NCI-H1105 (cell line): ENCODE data around the gene IQSEC1.

Source experiments
- DNase-seq: peaks from one replicate; lab custom pipeline; 2025; lab: John Stamatoyannopoulos, UW

Gene IQSEC1

DNA sequence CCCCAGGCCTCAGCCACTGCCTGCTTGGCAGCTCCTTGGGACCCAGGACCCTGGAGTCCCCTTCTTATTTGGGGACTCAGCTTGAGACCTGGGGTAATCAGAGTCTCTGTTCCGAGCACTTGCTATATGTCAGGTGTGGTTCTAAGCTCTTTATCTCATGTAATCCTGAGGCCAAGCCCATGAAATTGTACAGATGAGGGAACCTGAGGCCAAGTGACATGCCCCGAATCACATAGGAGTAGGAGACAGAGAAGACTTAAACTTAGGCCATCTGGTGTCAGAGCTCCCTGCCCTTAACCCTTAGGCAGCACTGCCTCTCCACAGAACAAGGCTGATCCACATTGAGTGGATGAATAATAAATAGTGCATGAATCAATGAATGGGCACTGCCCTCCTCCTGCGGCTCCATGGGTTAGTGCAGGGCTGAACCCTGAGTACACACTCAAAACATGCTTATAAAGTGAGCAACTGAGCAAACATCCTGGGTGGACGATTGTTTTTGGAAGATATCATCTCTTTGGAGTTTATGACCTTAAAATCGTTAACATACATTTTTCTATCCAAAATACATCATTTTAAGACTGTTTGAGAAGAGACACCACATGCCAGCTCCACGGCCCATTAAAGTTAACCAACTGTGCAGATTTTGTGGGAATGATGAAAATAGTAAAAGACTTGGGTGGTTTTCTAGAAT lies 33.2 kb upstream of the IQSEC1 start:
- no peak for DNase-seq

DNA sequence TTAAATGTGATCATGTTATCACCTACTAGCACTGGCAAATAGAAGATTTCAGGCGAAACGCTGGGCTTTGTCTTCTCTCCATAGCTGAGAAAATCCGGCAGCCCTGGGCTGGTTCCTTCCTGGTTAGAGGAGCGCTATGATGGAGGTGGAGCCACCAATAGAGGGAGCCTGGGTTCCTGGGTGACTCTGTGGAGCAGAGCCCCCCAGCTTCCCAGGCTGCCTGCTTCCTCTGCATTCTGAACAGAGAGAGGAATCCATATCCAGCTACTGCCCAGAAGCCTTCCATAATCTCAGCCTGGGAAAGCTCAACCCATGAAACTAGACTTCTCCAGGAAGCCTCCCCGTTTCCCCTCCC lies 32.6 kb upstream of the IQSEC1 start:
- DNase-seq, result no peak

DNA sequence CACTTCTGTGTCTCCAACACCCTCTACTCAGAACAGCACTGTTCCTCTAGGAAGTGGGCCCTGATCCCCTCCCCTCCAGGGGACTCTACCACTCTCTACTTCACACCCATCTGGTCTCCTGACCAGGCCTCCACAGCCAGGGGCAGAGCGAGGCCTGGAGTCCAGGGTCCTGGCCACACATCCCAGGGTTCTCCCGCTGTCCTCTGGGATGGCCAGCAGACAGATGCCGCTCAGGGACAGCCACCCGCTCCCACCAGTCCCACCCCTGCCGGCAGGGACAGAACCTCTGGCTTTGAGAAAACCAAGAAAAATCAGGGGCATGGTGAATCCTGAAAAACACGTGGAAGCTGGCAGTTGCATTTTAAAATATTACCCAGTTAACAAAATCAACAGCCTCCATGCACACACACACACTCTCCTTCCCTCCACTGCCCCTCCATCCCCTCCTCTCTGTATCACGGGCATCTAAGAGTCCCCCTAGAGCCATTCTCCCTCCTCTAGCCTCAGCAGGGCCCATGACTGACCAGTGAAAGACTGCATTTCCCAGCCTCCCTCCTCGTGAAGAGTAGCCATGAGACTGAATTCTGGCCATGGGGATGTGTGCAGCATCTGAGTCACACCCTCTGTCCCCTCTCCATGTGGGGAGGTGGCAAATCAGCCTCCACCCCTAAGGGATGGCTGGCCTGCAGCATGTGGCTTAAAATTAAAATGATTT lies 32.1 kb upstream of the IQSEC1 start:
- no peak for DNase-seq

DNA sequence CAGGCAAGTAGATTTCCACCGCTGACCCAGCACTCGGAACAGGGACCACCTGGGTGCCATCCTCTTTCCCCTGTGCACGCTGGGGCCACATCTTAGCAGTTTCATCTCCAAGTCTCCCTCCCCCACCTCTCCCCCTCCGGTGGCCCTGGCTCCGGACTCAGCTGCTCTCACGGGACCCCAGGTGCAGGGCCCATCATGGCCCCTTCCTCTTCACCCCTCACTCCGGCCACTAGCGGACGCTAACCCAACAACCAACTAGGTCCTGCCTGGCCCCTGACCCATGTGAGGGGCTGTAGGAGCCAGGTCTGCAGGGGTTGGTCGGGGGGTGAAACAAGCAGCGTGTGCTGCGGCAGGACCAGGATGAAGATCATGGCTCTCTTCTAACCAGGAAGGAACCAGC lies 31.3 kb upstream of the IQSEC1 start:
- DNase-seq, result no peak

DNA sequence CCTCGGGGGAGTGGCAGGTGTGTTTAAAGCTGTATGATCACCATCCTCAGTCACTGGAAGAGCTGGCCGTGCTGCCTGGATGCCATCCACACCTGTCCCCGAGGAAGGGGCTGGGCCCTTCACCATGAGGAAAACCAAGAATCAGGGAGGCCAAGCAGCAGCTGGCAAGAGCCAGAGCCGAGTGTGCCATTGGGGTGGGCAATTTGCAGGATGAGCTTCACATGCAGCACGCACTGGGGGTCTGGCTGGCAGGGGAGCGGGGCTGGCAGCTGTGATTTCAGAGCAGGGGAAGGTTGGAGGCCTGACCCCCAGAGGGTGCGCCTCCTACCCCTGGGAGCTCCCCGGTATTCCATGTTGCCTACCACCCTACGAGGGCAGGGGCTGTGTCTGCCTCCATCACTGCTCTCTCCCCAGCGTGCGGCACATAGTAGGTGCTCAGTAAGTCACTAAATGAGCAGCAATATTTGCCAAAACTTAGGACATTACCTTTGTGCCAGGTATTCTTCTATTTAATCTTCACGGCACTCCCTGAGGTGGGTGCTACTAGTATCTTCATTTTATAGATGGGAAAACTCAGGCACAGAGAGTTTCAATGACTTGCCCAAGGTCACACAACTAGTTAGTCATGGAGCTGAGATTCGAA lies 30.3 kb upstream of the IQSEC1 start:
- no peak for DNase-seq

DNA sequence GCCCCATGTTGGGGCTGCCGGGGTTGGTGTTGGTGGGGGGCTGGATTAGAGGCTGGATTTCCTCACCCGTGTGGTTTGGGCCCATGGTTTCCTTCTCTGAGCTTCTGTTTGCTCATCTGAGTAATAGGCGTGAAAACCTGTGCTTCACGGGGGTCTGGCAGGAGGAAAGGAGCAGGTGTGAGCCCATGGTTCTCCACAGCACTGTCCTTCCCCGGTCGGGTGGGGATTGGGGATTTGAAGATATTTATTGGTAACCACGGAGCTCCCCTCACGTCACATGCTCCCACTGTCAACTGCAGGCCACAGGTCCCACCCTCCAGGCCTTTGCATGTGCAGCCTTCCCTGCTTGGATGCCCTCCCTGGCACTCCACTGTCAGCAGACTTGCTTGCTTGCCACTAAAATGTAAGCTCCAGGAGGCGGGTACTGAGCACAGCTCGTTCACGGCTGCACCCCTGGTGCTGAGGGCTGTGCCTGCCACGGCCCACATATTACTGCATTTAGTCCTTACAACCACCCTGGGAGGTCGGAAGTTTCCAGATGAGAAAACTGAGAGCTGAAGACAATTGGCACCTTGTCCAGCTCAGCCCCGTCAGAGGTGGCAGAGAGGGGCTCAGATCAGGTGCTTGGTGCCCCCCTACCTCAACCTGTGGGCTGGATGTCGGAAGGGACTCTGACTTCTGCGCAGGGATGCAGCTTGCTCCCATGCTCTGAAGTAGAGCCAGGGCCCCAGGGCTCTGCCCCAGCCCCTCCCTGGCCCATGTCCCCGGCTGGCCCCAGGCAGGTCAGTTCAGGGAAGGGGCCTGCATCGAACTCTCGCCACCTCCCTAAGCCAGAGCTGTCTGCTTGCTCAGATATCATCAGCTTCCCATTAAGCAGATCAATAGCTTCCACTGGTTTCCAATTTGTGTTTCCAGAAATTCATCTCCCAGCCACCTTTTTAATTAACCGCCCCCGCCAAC lies 29.4 kb upstream of the IQSEC1 start:
- DNase-seq, result no peak

DNA sequence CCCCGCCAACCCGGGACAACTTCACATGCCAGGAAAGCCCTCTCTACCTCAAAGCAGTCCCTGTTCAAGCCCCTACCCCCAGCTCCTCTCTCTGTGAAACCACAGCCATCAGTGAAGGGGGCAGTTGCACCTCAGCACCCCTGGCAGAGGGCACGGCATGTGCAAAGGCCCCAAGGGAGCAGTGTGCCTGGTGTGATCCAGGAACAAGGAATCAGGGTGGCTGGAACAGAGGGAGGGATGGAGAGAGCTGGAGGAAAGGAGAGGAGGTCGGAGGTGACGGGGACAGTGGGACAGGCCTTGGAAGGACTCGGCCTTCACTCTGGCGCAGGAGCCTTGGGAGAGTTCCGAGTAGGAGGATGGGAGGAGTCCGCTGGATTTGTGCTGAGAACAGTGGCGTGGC lies 26.5 kb upstream of the IQSEC1 start:
- DNase-seq, result no peak

DNA sequence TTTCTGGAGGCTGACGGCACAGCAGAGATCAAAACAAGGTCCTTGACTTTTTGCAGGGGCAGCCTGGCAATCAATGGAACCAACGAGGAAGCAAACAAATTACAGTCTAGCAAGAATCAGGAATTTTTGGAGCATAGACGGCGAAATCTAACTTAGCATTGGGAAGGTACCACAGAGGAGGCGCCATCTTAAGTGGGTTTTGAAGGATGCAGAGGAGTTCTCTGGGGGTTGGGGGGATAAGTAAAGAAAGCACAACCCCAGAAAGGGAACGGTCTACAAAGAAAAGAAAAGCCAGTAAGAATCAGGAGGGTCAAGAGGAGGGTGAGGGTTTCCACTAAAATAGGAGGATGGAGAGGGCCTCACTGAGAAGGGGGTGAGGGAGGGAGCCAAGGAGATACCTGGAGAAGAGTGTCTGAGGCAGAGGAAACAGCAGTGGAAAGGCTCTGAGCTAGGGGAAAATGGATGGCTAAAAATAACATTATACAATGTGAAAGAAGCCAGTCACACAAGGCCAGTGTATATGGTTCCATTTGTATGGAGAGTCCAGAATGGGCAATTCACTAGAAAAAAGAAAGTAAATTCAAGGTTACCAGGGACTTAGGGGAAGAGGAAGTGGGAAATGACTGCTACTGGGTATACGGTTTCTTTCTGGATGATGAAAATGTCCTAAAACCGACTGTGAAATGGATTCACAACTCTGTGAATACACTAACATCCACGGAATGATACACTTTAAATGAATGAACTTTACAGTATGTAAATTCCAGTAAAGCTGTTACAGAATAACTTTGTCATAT lies 25.2 kb upstream of the IQSEC1 start:
- no peak for DNase-seq

DNA sequence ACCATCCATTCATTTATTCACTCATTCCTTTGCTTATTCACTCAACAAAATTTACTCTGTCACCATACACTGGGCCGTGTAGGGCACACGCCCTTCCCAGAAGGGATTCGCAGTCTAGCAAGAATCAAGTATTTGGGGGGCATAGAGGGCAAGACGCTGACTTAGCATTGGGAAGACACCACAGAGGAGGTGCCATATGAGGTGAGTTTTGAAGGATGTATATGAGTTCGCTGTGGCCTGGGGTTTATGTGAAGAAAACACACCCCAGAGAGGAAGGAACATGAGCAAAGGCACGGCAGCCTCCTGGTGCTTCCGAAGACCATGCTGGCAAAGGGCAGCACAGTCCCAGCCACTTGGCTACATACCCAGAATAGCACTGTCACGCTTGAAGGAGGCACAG lies 23.1 kb upstream of the IQSEC1 start:
- no peak for DNase-seq

DNA sequence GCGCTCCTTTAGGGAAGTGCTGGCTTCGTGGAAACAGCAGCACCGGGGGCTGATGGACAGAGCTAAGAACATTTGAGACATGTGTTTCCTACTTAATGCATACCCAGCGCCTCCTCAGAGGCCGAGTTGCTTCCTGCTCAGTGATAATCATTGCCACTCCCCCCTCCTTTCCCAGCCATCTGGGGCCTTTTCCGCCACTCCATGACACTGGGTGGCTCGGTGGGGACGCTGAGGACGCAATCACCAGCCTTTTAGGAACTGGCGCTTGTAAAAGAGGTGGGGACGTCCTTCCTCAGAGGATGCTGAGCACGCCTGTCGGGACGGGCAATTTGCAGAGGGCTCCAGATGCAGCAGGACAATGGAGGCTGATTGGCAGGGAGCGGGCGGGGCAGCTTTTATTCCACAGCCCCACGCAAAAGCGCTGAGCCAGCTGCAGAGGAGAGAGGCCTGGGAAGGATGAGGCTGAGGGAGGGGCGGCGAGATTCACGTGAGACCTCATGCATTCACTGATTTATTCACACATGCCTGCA lies 22.2 kb upstream of the IQSEC1 start:
- no peak for DNase-seq

DNA sequence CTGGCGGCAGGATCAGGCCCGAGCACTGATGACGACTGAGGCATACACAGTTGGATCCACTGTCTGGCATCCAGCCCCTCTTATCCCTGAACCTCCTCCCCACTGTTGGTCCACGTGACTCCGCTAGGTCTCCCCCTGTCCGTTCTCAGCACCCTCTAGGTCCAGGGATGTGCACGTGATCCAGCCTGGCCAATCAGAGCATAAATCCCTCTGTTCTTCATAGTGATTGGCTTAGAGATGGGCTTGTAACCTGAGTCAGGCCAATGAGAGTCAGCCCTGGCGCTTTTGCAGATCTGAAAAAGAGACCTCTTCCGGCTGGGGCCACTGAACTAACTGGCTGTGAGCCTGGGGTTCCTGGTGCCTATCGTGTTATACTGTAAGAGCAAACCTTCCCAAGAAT lies 20.5 kb upstream of the IQSEC1 start:
- DNase-seq, result no peak

DNA sequence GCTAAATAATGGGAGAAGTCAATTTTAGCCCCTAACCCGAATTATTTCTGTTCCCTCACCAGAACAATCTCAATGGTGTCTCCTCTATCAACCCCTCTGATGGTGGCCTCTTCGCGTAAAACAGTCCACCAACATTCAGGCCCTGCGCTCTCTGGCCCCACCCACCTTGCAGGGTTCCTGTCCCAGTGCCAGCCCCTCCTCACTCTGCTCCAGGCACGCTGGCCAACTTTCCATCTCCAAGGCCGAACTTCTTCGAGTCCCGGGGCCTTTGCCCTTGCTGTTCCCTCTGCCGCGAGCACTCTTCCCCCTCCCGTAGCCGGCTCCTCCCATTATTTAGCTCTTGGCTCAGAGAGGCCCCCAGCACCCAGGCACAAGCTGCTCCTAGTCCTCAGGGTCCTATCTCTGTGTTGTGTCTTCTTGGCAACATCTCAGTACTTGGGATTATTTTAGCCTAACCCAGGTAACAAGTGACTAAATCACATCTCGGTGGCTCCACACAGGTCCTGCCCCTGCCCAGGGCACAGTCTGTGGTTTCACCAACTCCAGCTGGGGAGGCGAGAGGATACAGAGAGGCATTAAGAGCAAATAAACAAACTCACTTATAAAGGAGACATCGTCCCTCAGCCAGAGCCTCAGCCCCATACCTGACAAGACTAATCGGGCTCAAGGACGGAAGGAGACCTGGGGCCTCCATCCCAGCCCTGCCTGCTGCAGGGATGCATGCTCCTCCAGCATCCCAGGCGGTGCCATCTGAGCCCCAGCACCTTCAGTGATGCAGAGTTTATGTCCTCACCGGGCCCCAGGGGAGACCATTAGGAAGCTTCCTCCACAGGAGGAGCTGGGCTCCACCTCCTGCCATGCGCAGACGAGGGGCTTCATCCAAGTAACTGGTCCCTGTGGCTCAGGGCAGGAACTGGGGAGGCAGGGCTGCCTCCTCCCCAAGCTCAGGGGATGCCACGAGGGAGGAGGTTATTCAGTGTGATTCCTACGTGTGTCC lies 19.7 kb upstream of the IQSEC1 start:
- DNase-seq, result no peak

DNA sequence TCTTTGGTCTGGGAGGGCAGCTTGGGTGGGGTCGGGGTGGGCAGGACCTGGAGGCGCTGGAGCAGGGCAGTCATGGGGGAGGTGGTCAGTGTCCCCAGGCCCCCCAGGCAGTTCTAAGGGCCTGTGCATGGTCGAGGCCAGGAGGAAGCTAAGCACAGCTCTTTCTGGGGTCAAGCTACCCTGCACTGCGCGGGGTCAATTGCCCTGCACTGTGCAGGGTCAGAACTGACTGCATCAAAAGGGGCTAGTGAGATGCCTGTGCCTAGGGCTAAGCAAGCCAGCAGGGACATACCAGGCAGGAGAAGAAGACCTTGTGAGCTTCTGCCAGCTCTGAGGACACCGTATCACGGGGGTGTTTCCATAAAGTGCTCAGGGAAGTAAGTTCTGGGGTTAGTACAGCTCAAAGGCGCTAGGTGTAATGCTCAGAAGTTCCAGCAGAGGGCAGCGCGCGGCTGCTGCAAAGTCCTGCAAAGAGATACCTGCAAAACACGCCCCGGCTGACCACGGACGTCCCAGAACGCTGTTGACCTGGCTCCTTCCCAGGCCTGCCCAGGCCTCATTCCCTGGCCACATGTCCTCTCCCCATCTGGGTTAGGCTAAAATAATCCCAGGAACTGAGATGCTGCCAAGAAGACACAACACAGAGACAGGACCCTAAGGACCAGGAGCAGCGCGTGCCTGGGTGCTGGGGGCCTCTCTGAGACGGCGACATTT lies 18.8 kb upstream of the IQSEC1 start:
- peak; percentile 33 for DNase-seq

DNA sequence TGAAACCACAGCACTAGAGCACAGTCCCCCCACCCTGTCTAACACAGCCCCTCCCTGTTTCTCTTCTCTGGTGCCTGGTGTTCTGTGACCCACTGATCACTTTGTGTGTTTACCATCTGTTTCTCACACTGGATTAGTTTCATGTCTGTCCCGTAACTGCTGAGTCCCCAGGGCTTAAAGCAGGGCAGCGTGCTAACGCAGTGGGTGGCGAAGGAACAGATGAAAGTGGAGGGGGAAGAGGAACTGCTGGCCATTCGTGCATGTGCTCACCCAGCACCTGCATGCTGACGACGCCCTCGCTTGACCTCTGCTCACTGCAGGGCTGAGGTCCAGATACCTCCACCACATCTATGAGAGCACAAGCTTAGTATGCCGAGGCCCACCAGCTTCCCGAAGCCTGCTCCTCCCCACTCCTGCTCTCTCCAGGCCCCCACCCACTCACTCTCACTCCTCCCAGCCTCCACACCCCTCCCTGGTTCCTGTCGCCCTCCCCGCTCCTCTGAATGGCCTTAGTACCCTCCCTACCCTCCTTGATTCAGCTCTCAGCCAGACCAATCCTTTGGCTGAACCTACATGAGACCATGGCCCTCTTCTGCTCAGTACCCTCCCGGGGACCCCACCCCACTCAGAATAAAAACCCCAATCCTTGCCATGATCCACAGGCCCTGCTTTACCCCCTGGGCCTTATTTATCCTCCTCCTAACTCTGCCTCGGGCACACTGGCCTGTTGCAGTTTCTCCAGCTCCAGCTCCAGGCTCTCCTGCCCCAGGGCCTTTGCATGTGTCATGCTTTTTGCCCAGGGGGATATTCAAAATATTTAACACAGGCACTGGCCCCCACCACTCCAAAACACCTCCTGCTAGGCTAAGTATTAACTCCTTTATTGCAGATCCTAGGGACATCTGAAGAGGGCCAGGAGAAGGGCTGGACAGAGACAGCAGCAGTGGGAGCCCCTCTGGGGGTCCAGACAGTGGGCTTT lies 15.1 kb upstream of the IQSEC1 start:
- no peak for DNase-seq

DNA sequence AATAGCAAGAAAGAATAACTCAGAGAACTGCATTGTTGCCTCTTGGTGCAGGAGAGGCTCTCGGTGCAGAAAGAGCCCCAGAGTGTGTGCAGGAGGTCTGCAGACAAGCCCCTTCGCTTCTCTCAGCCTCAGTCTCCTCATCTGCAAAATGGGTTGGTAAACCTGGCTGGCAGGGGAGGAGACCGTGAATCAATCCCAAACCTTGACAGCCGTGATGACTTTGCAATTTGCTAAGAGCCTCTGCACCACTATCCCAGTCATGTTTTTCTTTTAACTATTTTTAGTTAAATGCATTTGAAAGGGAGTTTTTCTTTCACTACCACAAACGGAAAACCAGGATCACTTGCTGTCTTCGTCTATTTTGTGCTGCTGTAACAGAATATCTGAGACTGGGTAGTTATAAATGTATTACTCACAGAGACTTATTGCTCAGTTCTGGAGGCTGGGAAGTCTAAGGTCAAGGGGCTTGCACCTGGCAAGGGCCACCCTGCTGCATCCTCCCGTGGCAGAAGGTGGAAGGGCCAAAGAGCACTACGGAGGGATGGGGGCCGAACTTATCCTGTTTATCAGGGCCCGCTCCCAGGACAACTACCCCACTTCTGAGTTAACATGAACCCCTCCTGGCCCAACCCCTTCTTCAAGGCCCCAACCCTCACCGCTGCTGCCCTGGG lies 14.2 kb upstream of the IQSEC1 start:
- no peak for DNase-seq

DNA sequence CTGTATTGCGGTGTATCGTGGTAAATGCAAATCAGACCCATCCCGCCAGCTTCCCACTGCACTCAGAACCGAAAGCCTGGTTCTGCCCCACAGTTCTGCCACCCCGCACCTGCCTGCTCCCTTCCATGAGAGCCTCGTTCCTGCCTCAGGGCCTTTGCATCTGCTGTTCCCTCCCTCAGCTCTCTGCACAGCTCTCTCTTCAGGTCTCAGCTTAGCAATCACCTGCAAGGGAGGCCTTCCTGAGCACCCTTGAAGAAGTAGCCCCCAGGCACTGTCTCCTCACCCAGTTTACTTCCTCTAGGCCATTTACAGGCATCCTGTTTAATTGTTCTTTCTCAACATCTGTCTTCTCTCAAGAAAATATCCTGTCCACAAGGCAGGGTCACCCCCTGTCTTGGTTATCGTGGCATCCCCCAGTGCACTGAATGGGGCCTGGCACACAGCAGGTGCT lies 13.3 kb upstream of the IQSEC1 start:
- no peak for DNase-seq

DNA sequence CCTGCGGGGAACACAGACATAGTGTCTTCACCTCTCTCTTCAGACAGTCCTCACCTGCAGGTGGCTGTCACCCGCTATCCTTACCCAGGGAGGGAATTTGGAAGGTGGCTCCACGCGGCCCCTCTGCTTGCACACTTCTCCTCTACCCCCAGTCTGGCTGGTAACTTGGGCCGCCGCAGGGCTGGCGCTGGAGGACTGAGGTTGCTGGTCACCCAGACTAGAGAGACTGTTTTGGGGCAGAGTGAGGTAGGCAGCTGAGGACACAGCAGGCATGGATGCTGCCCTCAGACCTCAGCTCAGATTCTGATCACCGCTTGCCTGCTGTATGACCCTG lies 12.6 kb upstream of the IQSEC1 start:
- no peak for DNase-seq
